ENCODE results near the gene LTBP1. TPM values are rescaled to one million over a fixed set of nuclear protein-coding genes. Genes with fewer than 3 reads are reported as not detected.

The LTBP1 gene
- total and polyA plus RNA-seq, 8 donors = 11.0 to 134 (median 25.6) TPM

DNA sequence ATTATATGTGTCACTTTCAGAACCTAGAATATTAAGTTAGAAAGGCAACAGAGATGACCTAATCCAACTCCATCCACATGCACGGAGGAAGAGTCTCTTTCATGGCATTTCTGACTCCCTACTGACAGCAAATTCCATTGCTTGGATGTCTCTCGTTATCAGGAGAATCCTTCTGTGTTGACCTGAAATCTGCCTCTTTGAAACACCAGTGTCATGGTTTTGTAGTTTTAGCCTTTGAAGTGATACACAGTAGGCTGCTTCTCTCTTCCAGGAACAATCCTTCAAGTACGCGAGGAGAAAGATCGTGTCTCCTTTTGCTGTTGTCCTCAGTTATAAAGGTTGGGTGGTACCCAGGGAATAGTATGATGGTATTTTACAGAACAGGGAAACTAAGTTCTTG, 327.8 kb downstream of the LTBP1 start:
- Histone ChIP-seq H3K4me1 (peaks cover 0 to 43% (median 21%) of the 10 kb centered on the region in 4 donors), H3K36me3 (peaks cover 0 to 11% (median 4%) of the 10 kb centered on the region in 4 donors), H3K4me3 (no peak overlapping the region), H3K9me3 (no peaks in the 10 kb centered on the region), H3K27ac (peak overlapping the region in 1 of 5 donors; percentile 65), H3K27me3 (no peaks in the 10 kb centered on the region)
- intact Hi-C loops (cut with DNase I; ENCODE audit: low total_unique reads) = no loop called here
- 88 to 97% (median 94%) methylated on average over 5 of the region's 5 CpGs for WGBS, 5 donors
- no peak for TF ChIP-seq EP300 (IDR thresholded peaks at IDR 0.05)
- TF ChIP-seq POLR2AphosphoS5 (IDR thresholded peaks at IDR 0.05) = no peak
- TF ChIP-seq, protein P1, sequence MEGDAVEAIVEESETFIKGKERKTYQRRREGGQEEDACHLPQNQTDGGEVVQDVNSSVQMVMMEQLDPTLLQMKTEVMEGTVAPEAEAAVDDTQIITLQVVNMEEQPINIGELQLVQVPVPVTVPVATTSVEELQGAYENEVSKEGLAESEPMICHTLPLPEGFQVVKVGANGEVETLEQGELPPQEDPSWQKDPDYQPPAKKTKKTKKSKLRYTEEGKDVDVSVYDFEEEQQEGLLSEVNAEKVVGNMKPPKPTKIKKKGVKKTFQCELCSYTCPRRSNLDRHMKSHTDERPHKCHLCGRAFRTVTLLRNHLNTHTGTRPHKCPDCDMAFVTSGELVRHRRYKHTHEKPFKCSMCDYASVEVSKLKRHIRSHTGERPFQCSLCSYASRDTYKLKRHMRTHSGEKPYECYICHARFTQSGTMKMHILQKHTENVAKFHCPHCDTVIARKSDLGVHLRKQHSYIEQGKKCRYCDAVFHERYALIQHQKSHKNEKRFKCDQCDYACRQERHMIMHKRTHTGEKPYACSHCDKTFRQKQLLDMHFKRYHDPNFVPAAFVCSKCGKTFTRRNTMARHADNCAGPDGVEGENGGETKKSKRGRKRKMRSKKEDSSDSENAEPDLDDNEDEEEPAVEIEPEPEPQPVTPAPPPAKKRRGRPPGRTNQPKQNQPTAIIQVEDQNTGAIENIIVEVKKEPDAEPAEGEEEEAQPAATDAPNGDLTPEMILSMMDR (IDR thresholded peaks at IDR 0.05) = no peak
- TF ChIP-seq POLR2A (IDR thresholded peaks at IDR 0.05) = no peak
- DNase-seq = no peak

DNA sequence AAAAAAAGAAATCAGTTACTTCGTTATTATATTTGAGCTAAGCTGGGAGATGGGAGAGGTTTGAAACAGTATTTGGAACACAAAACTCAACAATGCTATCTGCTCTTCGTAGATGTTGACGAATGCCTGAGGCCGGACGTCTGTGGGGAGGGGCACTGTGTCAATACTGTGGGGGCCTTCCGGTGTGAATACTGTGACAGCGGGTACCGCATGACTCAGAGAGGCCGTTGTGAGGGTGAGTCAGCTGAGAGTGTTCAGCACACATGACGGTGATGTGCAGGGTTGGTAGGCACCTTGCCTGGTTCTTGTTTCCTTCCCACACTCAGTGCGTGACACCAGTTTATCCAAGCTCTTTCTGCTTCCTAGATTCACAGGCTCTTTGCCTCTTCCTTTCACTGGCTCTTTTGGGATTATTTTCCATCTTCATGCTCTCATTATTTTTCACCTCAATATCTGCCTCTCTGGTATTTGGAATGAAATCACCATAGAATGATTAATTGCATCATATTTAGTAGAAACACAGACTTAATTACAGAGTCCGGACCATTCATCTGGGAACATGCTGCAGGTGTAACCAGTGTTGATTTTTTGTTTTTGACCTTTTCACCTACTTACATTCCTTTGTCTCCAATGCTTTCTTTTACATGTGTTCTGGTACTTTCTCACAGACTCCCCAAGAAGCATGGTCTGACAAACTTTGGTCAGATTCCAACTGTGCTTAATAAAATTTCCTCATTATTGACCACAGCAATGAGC, 329.1 kb downstream of the LTBP1 start:
- Histone ChIP-seq H3K36me3 (peaks cover 0 to 24% (median 6%) of the 10 kb centered on the region in 4 donors), H3K9me3 (no peaks in the 10 kb centered on the region), H3K4me3 (no peak overlapping the region), H3K4me1 (peaks cover 0 to 41% (median 22%) of the 10 kb centered on the region in 4 donors), H3K27ac (peak overlapping the region in 3 of 5 donors; percentile 31 to 70 (median 65)), H3K27me3 (no peaks in the 10 kb centered on the region)
- 32 to 48% (median 42%) methylated on average over 12 of the region's 12 CpGs for WGBS, 5 donors
- peak; percentile 48 to 87 (median 48) for TF ChIP-seq POLR2AphosphoS5 (IDR thresholded peaks at IDR 0.05)
- TF ChIP-seq, protein P1 (IDR thresholded peaks at IDR 0.05) = no peak
- TF ChIP-seq POLR2A (IDR thresholded peaks at IDR 0.05) = no peak
- TF ChIP-seq EP300 (IDR thresholded peaks at IDR 0.05) = no peak
- DNase-seq = peak; percentile 53 to 75
- intact Hi-C loops (cut with DNase I; ENCODE audit: low total_unique reads) = no loop called here

DNA sequence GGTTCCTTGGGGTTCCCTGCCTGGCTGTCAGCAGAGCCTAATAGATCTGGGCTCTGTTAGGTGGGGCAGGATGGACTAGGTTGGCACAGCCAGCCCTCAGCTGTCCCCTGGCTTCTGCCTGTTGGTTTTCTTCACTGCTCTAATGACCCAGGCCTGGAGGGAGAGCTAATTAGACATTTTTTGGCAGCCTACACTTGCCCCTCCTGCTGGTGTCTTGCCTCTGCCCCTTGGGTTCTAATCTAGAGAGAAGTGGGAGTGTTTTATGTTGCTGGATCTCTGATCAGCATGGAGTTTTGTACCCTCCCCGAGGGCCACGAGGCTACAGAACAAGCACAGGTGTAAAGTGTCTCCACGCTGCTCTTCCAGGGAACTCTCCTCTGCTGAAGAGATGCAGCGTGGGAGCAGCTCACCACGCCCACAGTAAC, 330.3 kb downstream of the LTBP1 start:
- intact Hi-C loops (cut with DNase I; ENCODE audit: low total_unique reads) = no loop called here
- Histone ChIP-seq H3K4me3 (no peak overlapping the region), H3K9me3 (no peaks in the 10 kb centered on the region), H3K27ac (peak overlapping the region in 3 of 5 donors; percentile 36 to 70 (median 65)), H3K36me3 (peaks cover 0 to 30% (median 9%) of the 10 kb centered on the region in 4 donors), H3K27me3 (no peaks in the 10 kb centered on the region), H3K4me1 (peaks cover 0 to 41% (median 20%) of the 10 kb centered on the region in 4 donors)
- DNase-seq = no peak
- WGBS, 5 donors = 67 to 87% (median 70%) methylated on average over 5 of the region's 5 CpGs
- TF ChIP-seq POLR2A (IDR thresholded peaks at IDR 0.05) = no peak
- no peak for TF ChIP-seq POLR2AphosphoS5 (IDR thresholded peaks at IDR 0.05)
- TF ChIP-seq, protein P1 (IDR thresholded peaks at IDR 0.05) = no peak
- TF ChIP-seq EP300 (IDR thresholded peaks at IDR 0.05) = no peak

DNA sequence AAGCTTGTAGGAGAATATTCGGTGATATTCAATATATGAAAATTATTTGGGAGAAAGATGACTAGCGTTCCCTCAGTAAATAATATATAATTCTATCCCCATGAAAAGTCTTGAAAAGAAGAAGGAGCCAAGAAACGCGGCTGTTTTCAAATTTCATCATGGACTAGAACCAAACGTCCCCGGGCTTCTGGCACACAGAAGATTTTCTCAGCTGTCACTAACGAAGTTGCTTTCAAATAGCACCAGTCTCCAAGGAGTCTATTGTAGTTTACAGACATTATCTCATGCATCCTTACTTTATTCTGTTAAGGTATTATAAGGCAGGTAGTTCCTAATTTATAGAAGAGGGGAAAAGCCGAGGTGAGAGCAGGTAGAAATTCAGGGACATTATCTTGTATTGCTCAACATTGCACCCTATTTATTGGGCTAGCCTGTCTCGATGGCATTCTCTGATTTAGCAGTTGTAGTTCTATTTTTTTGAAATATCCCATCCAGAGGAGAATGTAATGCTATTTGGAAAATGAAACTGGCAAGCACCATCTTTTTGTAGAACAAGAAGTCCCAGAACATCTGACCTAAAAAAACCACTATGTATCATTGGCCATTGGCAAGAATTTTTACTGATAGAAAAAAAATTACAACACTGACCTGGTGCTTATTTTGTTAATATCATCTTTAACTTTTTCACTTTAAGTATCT, 331.6 kb downstream of the LTBP1 start:
- intact Hi-C loops (cut with DNase I; ENCODE audit: low total_unique reads) = no loop called here
- H3K36me3 ChIP-seq = peaks cover 0 to 30% (median 9%) of the 10 kb centered on the region in 4 donors
- TF ChIP-seq POLR2A (IDR thresholded peaks at IDR 0.05) (no peak), POLR2AphosphoS5 (IDR thresholded peaks at IDR 0.05) (no peak), EP300 (IDR thresholded peaks at IDR 0.05) (no peak)
- TF ChIP-seq, protein P1 (IDR thresholded peaks at IDR 0.05) = no peak
- H3K27me3 ChIP-seq = no peaks in the 10 kb centered on the region
- DNase-seq = no peak
- WGBS, 5 donors = 68 to 85% (median 77%) methylated on average over 9 of the region's 9 CpGs
- H3K4me3 ChIP-seq = no peak overlapping the region
- H3K9me3 ChIP-seq = no peaks in the 10 kb centered on the region
- H3K4me1 ChIP-seq = peaks cover 0 to 41% (median 18%) of the 10 kb centered on the region in 4 donors
- H3K27ac ChIP-seq = peak overlapping the region in 4 of 5 donors; percentile 10 to 74 (median 51)
